Colonic mucosa (tissue), 4 donors: ENCODE measurements around the gene GRM8. TPM values are rescaled to one million over a fixed set of nuclear protein-coding genes. Genes with fewer than 3 reads are reported as not detected.

Source experiments
- DNase-seq: peaks from one replicate; pipeline ENCODE4 v3.0.0-alpha.2; 2020
- H3K27ac ChIP-seq: fragments of 200-600 bp; one replicate; pipeline ENCODE4 v1.8.0; 2021
- H3K27me3 ChIP-seq: fragments of 200-600 bp; one replicate; pipeline ENCODE4 v1.8.0; 2021
- H3K36me3 ChIP-seq: fragments of 200-600 bp; one replicate; pipeline ENCODE4 v1.8.0; 2021
- H3K4me1 ChIP-seq: fragments of 200-600 bp; one replicate; pipeline ENCODE4 v1.8.0; 2021; ENCODE audit warnings: mild to moderate bottlenecking
- H3K4me3 ChIP-seq: fragments of 200-600 bp; one replicate; pipeline ENCODE4 v1.8.0; 2021
- H3K9ac ChIP-seq, 2 donors: one replicate each; pipeline ENCODE4 v1.7.0; 2013; ENCODE audit warnings: control low read depth in 2 of 2, low read depth in 2 of 2, low read length in 2 of 2
- H3K9me3 ChIP-seq: fragments of 200-600 bp; one replicate; pipeline ENCODE4 v1.8.0; 2021
- intact Hi-C: fragments of 100-400 bp; cut with DNase I; formaldehyde crosslinking; loops from one replicate; pipeline ENCODE4 v1.14.1; 2022
- total RNA-seq, 2 donors: library from RNA; stranded (reverse); fragmentation: NEBNext Ultra II Directional in 1 of 2; extraction: Animal tissue kit (Norgen Biotek cat#: 25700) in 1 of 2; gene quantifications; one replicate each; pipeline ENCODE4 v1.2.1, GENCODE V29; 2021
- TF ChIP-seq, protein P1 (sequence below): fragments of 200-600 bp; IDR thresholded peaks from one replicate; pipeline ENCODE4 v1.8.0; 2022; ENCODE audit warnings: antibody characterized with exemption, mild to moderate bottlenecking
- donor health status: healthy.
- donor health status: DM: no; HTN: no; CAD: no.
- donor health status: DM: no; HTN: no; CAD: no.

Gene GRM8
- total RNA-seq, 2 donors from 2014 or later: 2.2 to 2.5 TPM

DNA sequence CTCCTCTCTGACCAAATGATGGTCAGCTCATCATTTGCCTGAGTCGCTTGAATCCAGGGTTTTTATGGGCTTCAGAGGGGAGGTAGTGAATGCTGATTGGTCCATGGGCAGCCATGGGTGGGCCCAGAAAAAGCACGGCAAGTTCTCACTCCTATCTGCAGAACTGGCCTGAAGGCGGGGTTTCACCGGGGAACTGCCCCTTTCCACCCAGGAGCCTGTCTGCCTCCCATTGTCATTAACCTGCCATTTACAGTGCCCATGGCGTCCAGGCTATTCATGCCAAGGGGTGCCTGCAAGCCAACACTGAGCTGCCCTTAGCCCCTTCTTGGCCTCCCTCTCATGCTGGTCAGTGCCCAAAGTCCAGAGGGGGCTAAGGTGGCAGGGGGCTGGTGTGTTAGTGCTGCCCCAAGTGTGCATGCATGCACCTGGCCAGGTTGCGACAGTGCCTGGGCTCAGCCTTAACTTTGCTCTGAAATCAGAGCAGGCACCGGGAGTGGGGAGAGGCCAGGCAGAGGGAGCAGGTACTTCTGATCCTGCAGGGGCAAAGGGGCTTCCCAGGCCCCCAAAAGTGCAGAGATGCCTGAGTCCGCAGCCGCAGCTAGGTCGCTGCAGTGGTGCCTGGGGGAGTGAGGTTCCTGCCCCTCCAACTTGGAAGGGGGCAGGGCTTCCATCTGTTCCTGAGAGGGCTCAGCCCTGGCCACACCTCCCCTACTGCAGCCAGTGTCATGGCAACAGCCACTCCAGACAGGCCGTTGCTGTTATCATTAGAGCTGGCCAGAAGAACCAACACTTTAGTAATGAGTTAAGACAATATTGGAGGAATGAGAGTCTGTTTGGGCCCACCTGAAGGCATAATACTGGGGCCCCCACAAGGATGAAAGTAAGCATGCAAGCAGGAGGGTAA is 561.6 kb downstream of the GRM8 start:
- intact Hi-C loops: no loop called here
- no peak overlapping the region for H3K27ac ChIP-seq
- no peak overlapping the region for H3K4me3 ChIP-seq
- TF ChIP-seq, protein P1, sequence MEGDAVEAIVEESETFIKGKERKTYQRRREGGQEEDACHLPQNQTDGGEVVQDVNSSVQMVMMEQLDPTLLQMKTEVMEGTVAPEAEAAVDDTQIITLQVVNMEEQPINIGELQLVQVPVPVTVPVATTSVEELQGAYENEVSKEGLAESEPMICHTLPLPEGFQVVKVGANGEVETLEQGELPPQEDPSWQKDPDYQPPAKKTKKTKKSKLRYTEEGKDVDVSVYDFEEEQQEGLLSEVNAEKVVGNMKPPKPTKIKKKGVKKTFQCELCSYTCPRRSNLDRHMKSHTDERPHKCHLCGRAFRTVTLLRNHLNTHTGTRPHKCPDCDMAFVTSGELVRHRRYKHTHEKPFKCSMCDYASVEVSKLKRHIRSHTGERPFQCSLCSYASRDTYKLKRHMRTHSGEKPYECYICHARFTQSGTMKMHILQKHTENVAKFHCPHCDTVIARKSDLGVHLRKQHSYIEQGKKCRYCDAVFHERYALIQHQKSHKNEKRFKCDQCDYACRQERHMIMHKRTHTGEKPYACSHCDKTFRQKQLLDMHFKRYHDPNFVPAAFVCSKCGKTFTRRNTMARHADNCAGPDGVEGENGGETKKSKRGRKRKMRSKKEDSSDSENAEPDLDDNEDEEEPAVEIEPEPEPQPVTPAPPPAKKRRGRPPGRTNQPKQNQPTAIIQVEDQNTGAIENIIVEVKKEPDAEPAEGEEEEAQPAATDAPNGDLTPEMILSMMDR: no peak
- H3K9me3 ChIP-seq: no peaks in the 10 kb centered on the region
- no peak for DNase-seq
- no peaks in the 10 kb centered on the region for H3K4me1 ChIP-seq
- no peaks in the 10 kb centered on the region for H3K27me3 ChIP-seq
- H3K9ac ChIP-seq: no peak overlapping the region
- H3K36me3 ChIP-seq: no peaks in the 10 kb centered on the region

DNA sequence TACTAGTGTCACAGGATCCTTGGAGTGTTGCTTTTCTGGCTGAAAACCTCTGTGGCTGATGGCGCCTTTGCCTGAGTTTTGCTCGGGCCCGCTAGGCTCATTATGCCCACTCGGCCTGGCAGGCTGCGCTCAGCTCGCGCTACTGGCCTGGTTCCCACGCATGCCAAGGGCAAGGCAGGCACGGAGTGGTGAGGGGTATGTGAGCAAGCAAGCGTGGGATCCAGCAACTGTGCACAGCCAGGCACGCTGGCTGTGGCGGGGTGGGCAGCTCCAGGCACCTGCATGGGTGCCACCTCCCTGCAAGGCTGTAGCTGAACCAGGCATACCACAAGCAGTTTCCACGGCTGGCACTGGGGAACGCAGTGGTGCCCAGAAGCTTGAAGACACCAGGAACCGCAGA is 562.6 kb downstream of the GRM8 start:
- TF ChIP-seq, protein P1: no peak
- H3K4me3 ChIP-seq: no peak overlapping the region
- H3K36me3 ChIP-seq: no peaks in the 10 kb centered on the region
- no peak overlapping the region for H3K27ac ChIP-seq
- intact Hi-C loops: no loop called here
- no peaks in the 10 kb centered on the region for H3K9me3 ChIP-seq
- no peak for DNase-seq
- H3K27me3 ChIP-seq: no peaks in the 10 kb centered on the region
- H3K9ac ChIP-seq: no peak overlapping the region
- no peaks in the 10 kb centered on the region for H3K4me1 ChIP-seq

DNA sequence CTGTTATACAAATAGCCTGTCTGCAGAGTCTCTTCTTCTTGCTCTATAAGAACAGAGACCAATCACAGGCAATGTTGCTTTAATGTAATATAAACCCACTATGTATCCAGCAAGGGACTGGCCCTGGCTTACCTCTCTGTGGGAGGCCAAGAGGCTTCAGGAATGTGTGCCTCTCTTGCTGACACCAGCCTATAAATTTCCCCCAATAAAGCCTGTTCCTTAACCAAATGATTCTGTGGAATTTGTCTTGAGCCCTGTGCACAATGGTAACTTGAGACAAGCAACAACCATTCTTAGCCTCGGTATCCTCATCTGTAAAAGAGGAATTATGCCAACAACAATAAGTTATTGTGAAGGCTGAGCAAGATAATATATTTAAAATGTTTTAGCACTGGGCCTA is 563.7 kb downstream of the GRM8 start:
- no peaks in the 10 kb centered on the region for H3K4me1 ChIP-seq
- no peaks in the 10 kb centered on the region for H3K9me3 ChIP-seq
- DNase-seq: no peak
- no peak overlapping the region for H3K27ac ChIP-seq
- no peaks in the 10 kb centered on the region for H3K27me3 ChIP-seq
- TF ChIP-seq, protein P1: no peak
- H3K9ac ChIP-seq: no peak overlapping the region
- H3K36me3 ChIP-seq: no peaks in the 10 kb centered on the region
- intact Hi-C loops: no loop called here
- H3K4me3 ChIP-seq: no peak overlapping the region

DNA sequence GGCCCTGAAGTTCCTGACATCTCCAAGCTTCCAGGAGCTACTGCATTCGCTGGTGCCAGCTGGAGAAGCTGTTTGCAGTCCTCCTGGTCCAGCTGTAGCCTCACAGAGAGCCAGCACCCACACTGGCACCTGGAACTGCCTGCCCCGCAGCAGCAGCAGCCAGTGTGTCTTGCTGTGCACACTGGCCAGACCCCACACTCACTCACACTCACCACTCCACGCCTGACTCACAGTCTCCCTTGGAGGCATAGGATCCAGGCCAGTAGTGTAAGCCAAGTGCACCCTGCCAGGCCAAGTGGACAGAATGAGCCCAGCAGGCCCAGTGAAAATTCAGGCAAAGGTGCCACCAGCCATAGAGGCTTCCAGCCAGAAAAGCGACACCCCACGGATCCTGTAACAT is 566.3 kb downstream of the GRM8 start:
- H3K9me3 ChIP-seq: no peaks in the 10 kb centered on the region
- H3K4me1 ChIP-seq: no peaks in the 10 kb centered on the region
- DNase-seq: no peak
- H3K4me3 ChIP-seq: no peak overlapping the region
- H3K9ac ChIP-seq: no peak overlapping the region
- TF ChIP-seq, protein P1: no peak
- intact Hi-C loops: no loop called here
- H3K27ac ChIP-seq: no peak overlapping the region
- H3K36me3 ChIP-seq: no peaks in the 10 kb centered on the region
- no peaks in the 10 kb centered on the region for H3K27me3 ChIP-seq

DNA sequence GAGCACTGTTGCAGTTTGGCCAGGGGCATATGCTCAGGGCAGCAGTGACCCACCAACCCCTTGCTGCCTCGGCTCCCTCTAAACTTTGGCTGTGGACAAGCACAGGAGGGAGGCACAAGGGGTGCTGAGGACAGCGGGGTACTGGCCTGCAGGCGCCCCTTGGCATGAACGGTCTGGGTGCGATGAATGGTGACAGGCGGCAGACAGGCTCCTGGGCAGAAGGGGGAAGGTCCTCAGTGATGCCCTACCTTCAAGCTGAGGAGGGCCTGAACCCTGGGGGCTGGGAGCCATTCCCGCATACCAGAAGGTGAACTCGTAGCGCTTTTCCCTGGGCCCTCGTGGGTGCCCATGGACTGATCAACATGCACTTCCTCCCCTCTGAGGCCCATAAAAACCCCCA is 567.1 kb downstream of the GRM8 start:
- Histone ChIP-seq H3K4me3 (no peak overlapping the region), H3K36me3 (no peaks in the 10 kb centered on the region), H3K9me3 (no peaks in the 10 kb centered on the region), H3K27ac (no peak overlapping the region), H3K27me3 (no peaks in the 10 kb centered on the region), H3K9ac (no peak overlapping the region), H3K4me1 (no peaks in the 10 kb centered on the region)
- TF ChIP-seq, protein P1: no peak
- no peak for DNase-seq
- intact Hi-C loops: no loop called here
